ENCODE data around the gene UCP2. TPM values are rescaled to one million over a fixed set of nuclear protein-coding genes. Genes with fewer than 3 reads are reported as not detected.

Gene UCP2
- total and polyA plus RNA-seq, 10 of the 15 experiments (the other 5 are each of a cell fraction or from before 2014, with no cell fraction given), result 32.9 to 248 (median 154) TPM

DNA sequence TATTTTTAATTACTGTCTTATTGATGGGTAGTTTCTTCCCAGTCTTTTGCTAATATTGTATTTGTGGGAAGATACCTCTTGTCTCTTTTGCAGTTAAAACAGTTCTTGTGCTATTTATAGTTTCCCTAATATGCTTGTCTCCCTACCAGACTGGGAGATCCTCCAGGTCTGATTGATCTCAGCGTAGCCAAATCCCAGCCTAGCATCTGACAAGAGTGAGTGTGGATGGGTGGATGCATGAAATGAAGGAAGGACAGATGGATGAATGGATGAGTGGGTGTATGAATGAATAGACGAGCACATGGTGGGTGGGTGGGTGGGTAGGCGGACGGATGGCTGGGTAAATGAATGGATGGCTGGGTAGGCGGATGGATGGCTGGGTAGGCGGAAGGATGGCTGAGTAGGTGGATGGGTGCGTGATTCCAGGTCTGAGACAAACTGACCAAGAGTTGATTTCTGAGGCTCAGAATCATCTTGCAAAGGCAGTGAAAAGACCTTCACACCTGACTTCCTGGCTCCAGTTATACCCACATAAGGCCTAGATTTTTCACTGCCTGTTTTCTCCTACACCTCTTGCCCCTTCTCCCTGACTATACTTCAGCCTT is 20.4 kb downstream of the UCP2 start (continued):
- TF ChIP-seq RUNX3 (IDR thresholded peaks at IDR 0.05; ENCODE audit: low read length) (no peak), CHD2 (IDR thresholded peaks at IDR 0.05; ENCODE audit: borderline replicate concordance, low read depth, low read length) (no peak)

GRCh38 chr11:73961321-73961720 is 21.3 kb downstream of the UCP2 start:
- intact Hi-C loops (cut with micrococcal nuclease; ENCODE audit: unreplicated experiment), result loop anchor here (5.0 to 10.0 kb wide), 5 partner anchors 71 to 486 kb away; partner anchors contain the start of genes C2CD3 and PPME1
- CTCF ChIA-PET, result interaction anchor here (1.0 to 1.3 kb wide), 4 partner anchors 11 to 360 kb away, joined by 3 to 4 read pairs (median 4); no protein-coding TSS in a partner anchor
- Histone ChIP-seq H3K27me3 (replicated peaks in 1 of 2; ENCODE audit: control insufficient read depth in 2 of 2, insufficient read depth in 2 of 2, low read length in 1 of 2) (no peaks in the 10 kb centered on the region), H3K9me3 (replicated peaks; ENCODE audit: control insufficient read depth, insufficient read depth, low read length) (no peaks in the 10 kb centered on the region), H3K4me3 (no peak overlapping the region), H3K9ac (ENCODE audit: control insufficient read depth, insufficient read depth, low read length) (no peak overlapping the region), H3K27ac (ENCODE audit: control insufficient read depth, insufficient read depth) (no peak overlapping the region), H3K4me2 (ENCODE audit: control insufficient read depth, insufficient read depth) (no peak overlapping the region), H2AFZ (ENCODE audit: control insufficient read depth, low read depth, low read length) (no peak overlapping the region), H4K20me1 (ENCODE audit: control insufficient read depth, insufficient read depth) (no peaks in the 10 kb centered on the region; the same call in 1 of the 2 replicates), H3K79me2 (ENCODE audit: control insufficient read depth, insufficient read depth, low read length) (no peaks in the 10 kb centered on the region), H3K36me3 (ENCODE audit: control insufficient read depth in 2 of 2, insufficient read depth in 2 of 2, low read length in 1 of 2) (no peaks in the 10 kb centered on the region), H3K4me1 (ENCODE audit: control insufficient read depth, insufficient read depth, low read length) (no peaks in the 10 kb centered on the region)
- 24% methylated on average over 4 of the region's 4 CpGs for WGBS (ENCODE audit: insufficient coverage, insufficient replicate concordance, low lambda C conversion rate, missing lambda C conversion rate)
- POLR2A ChIA-PET, result interaction anchor here (0.7 to 1.6 kb wide), 3 partner anchors 18 to 212 kb away, joined by 3 to 5 read pairs (median 3); no protein-coding TSS in a partner anchor
- DNase-seq (ENCODE audit: low read depth, low spot score) (no peak), ATAC-seq (no peak), FAIRE-seq (no peak)
- in situ Hi-C loops (cut with MboI), result no loop called here
- no TSS peak for BruUV-seq (replicated peaks)
- RAD21 ChIA-PET (ENCODE audit: unreplicated experiment), result interaction anchor here (1.3 kb wide), 1 partner anchor 19 kb away, joined by 4 read pairs; no protein-coding TSS in a partner anchor
- SMC1A ChIA-PET (ENCODE audit: uncharacterized antibody, unreplicated experiment), result interaction anchor here (1.1 to 1.6 kb wide), 4 partner anchors 10 to 488 kb away, joined by 3 to 4 read pairs (median 4); partner anchors contain the start of genes C2CD3, DNAJB13 and PPME1
- TF ChIP-seq, protein P1, sequence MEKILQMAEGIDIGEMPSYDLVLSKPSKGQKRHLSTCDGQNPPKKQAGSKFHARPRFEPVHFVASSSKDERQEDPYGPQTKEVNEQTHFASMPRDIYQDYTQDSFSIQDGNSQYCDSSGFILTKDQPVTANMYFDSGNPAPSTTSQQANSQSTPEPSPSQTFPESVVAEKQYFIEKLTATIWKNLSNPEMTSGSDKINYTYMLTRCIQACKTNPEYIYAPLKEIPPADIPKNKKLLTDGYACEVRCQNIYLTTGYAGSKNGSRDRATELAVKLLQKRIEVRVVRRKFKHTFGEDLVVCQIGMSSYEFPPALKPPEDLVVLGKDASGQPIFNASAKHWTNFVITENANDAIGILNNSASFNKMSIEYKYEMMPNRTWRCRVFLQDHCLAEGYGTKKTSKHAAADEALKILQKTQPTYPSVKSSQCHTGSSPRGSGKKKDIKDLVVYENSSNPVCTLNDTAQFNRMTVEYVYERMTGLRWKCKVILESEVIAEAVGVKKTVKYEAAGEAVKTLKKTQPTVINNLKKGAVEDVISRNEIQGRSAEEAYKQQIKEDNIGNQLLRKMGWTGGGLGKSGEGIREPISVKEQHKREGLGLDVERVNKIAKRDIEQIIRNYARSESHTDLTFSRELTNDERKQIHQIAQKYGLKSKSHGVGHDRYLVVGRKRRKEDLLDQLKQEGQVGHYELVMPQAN (conservative IDR thresholded peaks at IDR 0.05), result no peak
- TF ChIP-seq IKZF2 (IDR thresholded peaks at IDR 0.05) (no peak), PAX8 (IDR thresholded peaks at IDR 0.05) (no peak), CHD4 (IDR thresholded peaks at IDR 0.05) (no peak), HDGF (IDR thresholded peaks at IDR 0.05) (no peak), MXI1 (IDR thresholded peaks at IDR 0.05; ENCODE audit: low read depth, low read length) (no peak), CBFB (IDR thresholded peaks at IDR 0.05; ENCODE audit: low read depth) (no peak), CHD1 (IDR thresholded peaks at IDR 0.05; ENCODE audit: low read depth, low read length) (no peak), RAD51 (IDR thresholded peaks at IDR 0.05) (no peak), E2F4 (IDR thresholded peaks at IDR 0.05; ENCODE audit: low read depth, low read length) (no peak), TCF3 (IDR thresholded peaks at IDR 0.05; ENCODE audit: borderline replicate concordance, insufficient read depth, low read depth, low read length) (no peak)
- TF ChIP-seq, protein P2, sequence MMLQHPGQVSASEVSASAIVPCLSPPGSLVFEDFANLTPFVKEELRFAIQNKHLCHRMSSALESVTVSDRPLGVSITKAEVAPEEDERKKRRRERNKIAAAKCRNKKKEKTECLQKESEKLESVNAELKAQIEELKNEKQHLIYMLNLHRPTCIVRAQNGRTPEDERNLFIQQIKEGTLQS (IDR thresholded peaks at IDR 0.05; ENCODE audit: borderline replicate concordance, extremely low read depth, low read depth, low read length), result no peak
- TF ChIP-seq, protein P3, sequence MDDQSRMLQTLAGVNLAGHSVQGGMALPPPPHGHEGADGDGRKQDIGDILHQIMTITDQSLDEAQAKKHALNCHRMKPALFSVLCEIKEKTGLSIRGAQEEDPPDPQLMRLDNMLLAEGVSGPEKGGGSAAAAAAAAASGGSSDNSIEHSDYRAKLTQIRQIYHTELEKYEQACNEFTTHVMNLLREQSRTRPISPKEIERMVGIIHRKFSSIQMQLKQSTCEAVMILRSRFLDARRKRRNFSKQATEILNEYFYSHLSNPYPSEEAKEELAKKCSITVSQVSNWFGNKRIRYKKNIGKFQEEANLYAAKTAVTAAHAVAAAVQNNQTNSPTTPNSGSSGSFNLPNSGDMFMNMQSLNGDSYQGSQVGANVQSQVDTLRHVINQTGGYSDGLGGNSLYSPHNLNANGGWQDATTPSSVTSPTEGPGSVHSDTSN (IDR thresholded peaks at IDR 0.05; ENCODE audit: insufficient replicate concordance, low read depth, low read length), result no peak
- TF ChIP-seq, protein P4, sequence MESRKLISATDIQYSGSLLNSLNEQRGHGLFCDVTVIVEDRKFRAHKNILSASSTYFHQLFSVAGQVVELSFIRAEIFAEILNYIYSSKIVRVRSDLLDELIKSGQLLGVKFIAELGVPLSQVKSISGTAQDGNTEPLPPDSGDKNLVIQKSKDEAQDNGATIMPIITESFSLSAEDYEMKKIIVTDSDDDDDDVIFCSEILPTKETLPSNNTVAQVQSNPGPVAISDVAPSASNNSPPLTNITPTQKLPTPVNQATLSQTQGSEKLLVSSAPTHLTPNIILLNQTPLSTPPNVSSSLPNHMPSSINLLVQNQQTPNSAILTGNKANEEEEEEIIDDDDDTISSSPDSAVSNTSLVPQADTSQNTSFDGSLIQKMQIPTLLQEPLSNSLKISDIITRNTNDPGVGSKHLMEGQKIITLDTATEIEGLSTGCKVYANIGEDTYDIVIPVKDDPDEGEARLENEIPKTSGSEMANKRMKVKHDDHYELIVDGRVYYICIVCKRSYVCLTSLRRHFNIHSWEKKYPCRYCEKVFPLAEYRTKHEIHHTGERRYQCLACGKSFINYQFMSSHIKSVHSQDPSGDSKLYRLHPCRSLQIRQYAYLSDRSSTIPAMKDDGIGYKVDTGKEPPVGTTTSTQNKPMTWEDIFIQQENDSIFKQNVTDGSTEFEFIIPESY (IDR thresholded peaks at IDR 0.05), result no peak

Measured in GM12878 (cell line).